Activated B cell treated with CpG ODN at 0.5 μM for 24 hours (primary cell): ENCODE results near the gene PBX1. TPM values are rescaled to one million over a fixed set of nuclear protein-coding genes. Genes with fewer than 3 reads are reported as not detected.
"Not testable (repeated sequence)": the region's sequence is repeated elsewhere in the genome, so short reads cannot be mapped to it uniquely, and the experiment has no call there.

Source experiments
- ATAC-seq: fragments of 200-7000 bp; cut with Tn5 transposase; one replicate; pipeline ENCODE4 v1.10.0; 2021; ENCODE audit warnings: low read depth, mild to moderate bottlenecking, moderate library complexity
- CTCF ChIA-PET: fragments of 350-600 bp; sonication (Branson Sonifier 250); formaldehyde crosslinking; loops from one replicate; lab custom pipeline; 2021; ENCODE audit warnings: antibody characterized with exemption; lab: Charles Lee
- POLR2A ChIA-PET: fragments of 350-600 bp; sonication (Branson Sonifier 250); formaldehyde crosslinking; loops from one replicate; lab custom pipeline; 2021; ENCODE audit warnings: antibody characterized with exemption; lab: Charles Lee
- DNase-seq: peaks from one replicate; pipeline ENCODE4 v3.0.0; 2022
- H3K27ac Mint-ChIP-seq: one replicate; pipeline ENCODE4 v1.8.0; 2020; ENCODE audit warnings: mixed read lengths
- H3K27me3 Mint-ChIP-seq: one replicate; pipeline ENCODE4 v1.8.0; 2021; ENCODE audit warnings: mixed read lengths
- H3K36me3 Mint-ChIP-seq: one replicate; pipeline ENCODE4 v1.8.0; 2021; ENCODE audit warnings: low read depth, mixed read lengths
- H3K4me1 Mint-ChIP-seq: one replicate; pipeline ENCODE4 v1.8.0; 2021; ENCODE audit warnings: mixed read lengths
- H3K4me3 Mint-ChIP-seq: one replicate; pipeline ENCODE4 v1.8.0; 2020; ENCODE audit warnings: mild to moderate bottlenecking, mixed read lengths
- H3K9me3 Mint-ChIP-seq: one replicate; pipeline ENCODE4 v1.8.0; 2020; ENCODE audit warnings: mixed read lengths
- intact Hi-C: fragments of 100-400 bp; cut with micrococcal nuclease; formaldehyde crosslinking; loops from one replicate; pipeline ENCODE4 v1.15.1; 2024
- total RNA-seq: library from RNA; stranded (reverse); gene quantifications from 2 replicates; pipeline ENCODE4 v1.2.3, GENCODE V29; 2022
- TF ChIP-seq, protein P1 (sequence below): fragments of 200-600 bp; IDR thresholded peaks from one replicate; pipeline ENCODE4 v1.8.0; 2022; ENCODE audit warnings: antibody characterized with exemption, mild to moderate bottlenecking

Gene PBX1
- total RNA-seq, 1 donor from 2014 or later: not detected

DNA sequence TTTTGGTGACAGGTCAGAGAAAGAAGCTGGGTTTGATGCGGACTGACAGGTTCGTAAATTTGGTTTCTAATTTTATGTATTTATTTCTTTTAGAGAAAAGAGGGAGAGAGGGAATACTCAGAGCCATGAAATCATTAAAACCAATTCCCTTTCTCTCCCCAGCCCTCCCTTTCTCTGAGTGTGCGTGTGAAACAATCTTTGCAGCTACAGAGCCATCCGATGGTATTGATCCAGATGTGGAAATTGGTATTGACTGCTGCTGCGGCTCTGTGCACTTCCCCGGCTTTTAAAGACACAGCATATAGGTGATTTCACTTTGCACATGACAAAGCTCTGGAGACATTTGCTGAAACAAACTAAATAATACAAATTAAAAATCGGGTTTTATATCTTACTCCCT, 42.4 kb upstream of the PBX1 start:
- ChIA-PET POLR2A (no interaction called here), CTCF (no interaction called here)
- Mint-ChIP-seq H3K27ac (no peak overlapping the region), H3K27me3 (no peaks in the 10 kb centered on the region), H3K36me3 (no peaks in the 10 kb centered on the region), H3K4me1 (no peaks in the 10 kb centered on the region), H3K9me3 (no peaks in the 10 kb centered on the region), H3K4me3 (no peak overlapping the region)
- ATAC-seq (no peak), DNase-seq (no peak)
- intact Hi-C loops: no loop called here
- TF ChIP-seq, protein P1, sequence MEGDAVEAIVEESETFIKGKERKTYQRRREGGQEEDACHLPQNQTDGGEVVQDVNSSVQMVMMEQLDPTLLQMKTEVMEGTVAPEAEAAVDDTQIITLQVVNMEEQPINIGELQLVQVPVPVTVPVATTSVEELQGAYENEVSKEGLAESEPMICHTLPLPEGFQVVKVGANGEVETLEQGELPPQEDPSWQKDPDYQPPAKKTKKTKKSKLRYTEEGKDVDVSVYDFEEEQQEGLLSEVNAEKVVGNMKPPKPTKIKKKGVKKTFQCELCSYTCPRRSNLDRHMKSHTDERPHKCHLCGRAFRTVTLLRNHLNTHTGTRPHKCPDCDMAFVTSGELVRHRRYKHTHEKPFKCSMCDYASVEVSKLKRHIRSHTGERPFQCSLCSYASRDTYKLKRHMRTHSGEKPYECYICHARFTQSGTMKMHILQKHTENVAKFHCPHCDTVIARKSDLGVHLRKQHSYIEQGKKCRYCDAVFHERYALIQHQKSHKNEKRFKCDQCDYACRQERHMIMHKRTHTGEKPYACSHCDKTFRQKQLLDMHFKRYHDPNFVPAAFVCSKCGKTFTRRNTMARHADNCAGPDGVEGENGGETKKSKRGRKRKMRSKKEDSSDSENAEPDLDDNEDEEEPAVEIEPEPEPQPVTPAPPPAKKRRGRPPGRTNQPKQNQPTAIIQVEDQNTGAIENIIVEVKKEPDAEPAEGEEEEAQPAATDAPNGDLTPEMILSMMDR: no peak

DNA sequence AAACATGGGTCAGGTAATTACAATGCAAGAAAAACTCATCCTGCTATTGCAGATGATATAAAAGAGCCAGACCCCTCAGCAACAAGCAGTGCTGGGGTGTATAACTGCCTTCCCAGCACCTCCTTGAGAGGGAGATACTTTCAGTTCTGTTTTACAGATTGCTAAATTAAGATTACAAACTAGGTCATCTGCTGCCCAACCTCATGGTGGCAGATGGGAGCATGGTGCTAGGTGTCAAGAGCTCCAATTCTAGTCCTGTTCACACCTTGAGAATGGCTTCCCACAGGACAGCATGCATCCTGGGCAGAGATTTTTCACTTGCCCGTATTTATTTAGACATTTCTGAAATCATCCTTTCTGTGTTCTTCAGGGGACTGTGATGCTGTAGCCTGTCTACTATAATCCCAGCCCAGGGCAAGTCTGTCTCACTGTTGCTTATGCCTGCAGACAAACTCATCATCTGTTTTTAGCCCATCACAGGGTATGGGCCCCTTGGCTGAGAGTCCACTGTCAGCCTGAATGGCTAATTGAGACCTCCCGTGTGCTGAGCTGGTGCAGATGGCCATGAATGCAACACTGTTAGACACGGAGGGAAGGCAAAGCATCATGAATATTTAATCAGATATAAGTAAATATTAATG, 40.2 kb upstream of the PBX1 start:
- Mint-ChIP-seq H3K4me1 (no peaks in the 10 kb centered on the region), H3K27ac (no peak overlapping the region), H3K9me3 (no peaks in the 10 kb centered on the region), H3K36me3 (no peaks in the 10 kb centered on the region), H3K27me3 (no peaks in the 10 kb centered on the region), H3K4me3 (no peak overlapping the region)
- CTCF ChIA-PET: no interaction called here
- no peak for DNase-seq
- intact Hi-C loops: no loop called here
- TF ChIP-seq, protein P1: no peak
- ATAC-seq: no peak
- POLR2A ChIA-PET: no interaction called here

- ChIA-PET CTCF (no interaction called here), POLR2A (no interaction called here)
- Mint-ChIP-seq H3K9me3 (no peaks in the 10 kb centered on the region), H3K27ac (no peak overlapping the region), H3K27me3 (no peaks in the 10 kb centered on the region), H3K36me3 (no peaks in the 10 kb centered on the region), H3K4me1 (no peaks in the 10 kb centered on the region), H3K4me3 (no peak overlapping the region)
- DNase-seq (no peak), ATAC-seq (no peak)
- intact Hi-C loops: no loop called here
- TF ChIP-seq, protein P1: no peak
Measured at GRCh38 chr1:164519426-164519825, 39.6 kb upstream of the PBX1 start.

- intact Hi-C loops: no loop called here
- Mint-ChIP-seq H3K4me3 (no peak overlapping the region), H3K4me1 (no peaks in the 10 kb centered on the region), H3K36me3 (no peaks in the 10 kb centered on the region), H3K27ac (no peak overlapping the region), H3K27me3 (no peaks in the 10 kb centered on the region), H3K9me3 (peaks cover 9% of the 10 kb centered on the region)
- ChIA-PET POLR2A (no interaction called here), CTCF (no interaction called here)
- TF ChIP-seq, protein P1: no peak
- DNase-seq: no peak
- no peak for ATAC-seq
Measured at GRCh38 chr1:164524810-164525209, 34.2 kb upstream of the PBX1 start.

DNA sequence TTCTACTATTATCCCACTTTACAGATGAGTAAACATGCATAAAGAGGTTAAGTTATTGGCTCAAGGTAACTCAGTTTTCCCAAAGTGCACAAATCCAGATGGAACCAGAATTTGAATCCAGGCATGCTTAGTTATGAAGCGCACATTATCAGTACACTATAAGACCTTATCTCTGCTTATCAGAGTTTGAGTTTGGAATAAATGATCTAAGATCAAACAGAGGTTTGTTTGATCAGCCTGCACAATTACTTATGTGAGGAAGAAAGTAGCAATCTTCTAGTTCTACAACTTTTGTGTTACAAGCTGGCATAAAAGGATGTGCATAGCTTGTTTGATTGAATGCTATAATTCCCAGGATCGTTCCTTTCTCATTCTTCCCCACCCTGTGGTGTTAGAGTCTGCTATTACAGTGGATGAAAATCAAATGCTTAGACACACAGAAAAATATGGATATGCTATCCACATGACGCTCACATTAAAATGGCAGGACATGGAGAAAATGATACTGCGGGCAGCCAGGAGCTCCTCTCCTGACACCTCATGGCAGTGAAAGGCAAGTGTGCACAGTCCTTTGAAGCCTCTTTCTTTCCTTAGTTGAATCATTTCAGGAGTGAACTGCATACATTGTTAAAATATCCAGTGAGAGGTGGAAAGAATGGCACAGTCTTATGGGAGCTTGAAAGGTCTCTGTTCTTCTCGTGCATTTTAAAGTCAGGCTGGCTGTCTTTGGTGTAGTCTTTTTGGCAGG, 23.9 kb upstream of the PBX1 start:
- Mint-ChIP-seq H3K9me3 (no peaks in the 10 kb centered on the region), H3K27ac (no peak overlapping the region), H3K27me3 (no peaks in the 10 kb centered on the region), H3K36me3 (no peaks in the 10 kb centered on the region), H3K4me3 (no peak overlapping the region), H3K4me1 (no peaks in the 10 kb centered on the region)
- no peak for DNase-seq
- CTCF ChIA-PET: no interaction called here
- intact Hi-C loops: no loop called here
- ATAC-seq: no peak
- POLR2A ChIA-PET: no interaction called here
- TF ChIP-seq, protein P1: no peak

- ATAC-seq, intact Hi-C loops: not testable (repeated sequence)
Measured at GRCh38 chr1:164552463-164552988, 6.5 kb upstream of the PBX1 start.

More at GRCh38 chr1:164552463-164552988, 6.5 kb upstream of the PBX1 start:
- CTCF ChIA-PET, H3K4me1 Mint-ChIP-seq, H3K27ac Mint-ChIP-seq, H3K36me3 Mint-ChIP-seq, POLR2A ChIA-PET, H3K4me3 Mint-ChIP-seq, DNase-seq, H3K27me3 Mint-ChIP-seq, H3K9me3 Mint-ChIP-seq: not testable (repeated sequence)
